DMS114 treated with DMSO at 0.1 percent for 48 hours (cell line): ENCODE measurements around the gene SELENOF.
A peak's percentile ranks its signal among the peaks of the same experiment; 100 is the strongest.

Source experiments
- DNase-seq: peaks from one replicate; lab custom pipeline; 2025; ENCODE audit not compliant: unreplicated experiment; lab: John Stamatoyannopoulos, UW

SELENOF gene

GRCh38 chr1:86913896-86914600 lies at the start of gene SELENOF:
Gene SELENOF, minus strand, starts transcription at chr1:86914126. Its CDS starts 15 bp downstream, at chr1:86914111.
- DNase-seq: peak; percentile 99

- no peak for DNase-seq
Measured at GRCh38 chr1:86960548-86960947, 46.6 kb upstream of the SELENOF start.

- DNase-seq: no peak
Measured at GRCh38 chr1:86957221-86957620, 43.3 kb upstream of the SELENOF start.

- no peak for DNase-seq
Measured at GRCh38 chr1:86956221-86956620, 42.3 kb upstream of the SELENOF start.

- no peak for DNase-seq
Measured at GRCh38 chr1:86955678-86956077, 41.8 kb upstream of the SELENOF start.

- DNase-seq: no peak
Measured at GRCh38 chr1:86953167-86953566, 39.2 kb upstream of the SELENOF start.

- DNase-seq: no peak
Measured at GRCh38 chr1:86951430-86951829, 37.5 kb upstream of the SELENOF start.

- DNase-seq: no peak
Measured at GRCh38 chr1:86950712-86951419, 36.9 kb upstream of the SELENOF start.

GRCh38 chr1:86948212-86948611 lies 34.3 kb upstream of the SELENOF start:
- no peak for DNase-seq

GRCh38 chr1:86942743-86943142 lies 28.8 kb upstream of the SELENOF start:
- no peak for DNase-seq

- no peak for DNase-seq
Measured at GRCh38 chr1:86942042-86942441, 28.1 kb upstream of the SELENOF start.

- no peak for DNase-seq
Measured at GRCh38 chr1:86940599-86940998, 26.7 kb upstream of the SELENOF start.

- no peak for DNase-seq
Measured at GRCh38 chr1:86939406-86939805, 25.5 kb upstream of the SELENOF start.

GRCh38 chr1:86938855-86939254 lies 24.9 kb upstream of the SELENOF start:
- DNase-seq: no peak

GRCh38 chr1:86938450-86938849 lies 24.5 kb upstream of the SELENOF start:
- DNase-seq: no peak

GRCh38 chr1:86933562-86934377 lies 19.8 kb upstream of the SELENOF start:
- DNase-seq: no peak

- no peak for DNase-seq
Measured at GRCh38 chr1:86933051-86933450, 19.1 kb upstream of the SELENOF start.

- DNase-seq: no peak
Measured at GRCh38 chr1:86928819-86929218, 14.9 kb upstream of the SELENOF start.

- DNase-seq: no peak
Measured at GRCh38 chr1:86926883-86927282, 13.0 kb upstream of the SELENOF start.

- DNase-seq: no peak
Measured at GRCh38 chr1:86925742-86926141, 11.8 kb upstream of the SELENOF start.

GRCh38 chr1:86924324-86924960 lies 10.5 kb upstream of the SELENOF start:
- no peak for DNase-seq
